Measurements from ENCODE around the gene IWS1. TPM values are rescaled to one million over a fixed set of nuclear protein-coding genes. Genes with fewer than 3 reads are reported as not detected.
"Not testable (repeated sequence)": the region's sequence is repeated elsewhere in the genome, so short reads cannot be mapped to it uniquely, and the experiment has no call there.

Gene IWS1
- total RNA-seq, 4 donors from 2014 or later, result 22.7 to 47.1 (median 33.2) TPM

GRCh38 chr2:127545796-127546195, 19.5 kb upstream of the IWS1 start:
- H3K4me3 ChIP-seq (ENCODE audit: low read depth, poor library complexity, severe bottlenecking), result no peak overlapping the region
- no peak for DNase-seq (ENCODE audit: low spot score in 2 of 2)
- intact Hi-C loops (cut with DNase I; ENCODE audit: low total_unique reads), result no loop called here
- WGBS, 2 donors, result 78 to 89% methylated on average over 1 of the region's 1 CpG
- TF ChIP-seq, protein P1, sequence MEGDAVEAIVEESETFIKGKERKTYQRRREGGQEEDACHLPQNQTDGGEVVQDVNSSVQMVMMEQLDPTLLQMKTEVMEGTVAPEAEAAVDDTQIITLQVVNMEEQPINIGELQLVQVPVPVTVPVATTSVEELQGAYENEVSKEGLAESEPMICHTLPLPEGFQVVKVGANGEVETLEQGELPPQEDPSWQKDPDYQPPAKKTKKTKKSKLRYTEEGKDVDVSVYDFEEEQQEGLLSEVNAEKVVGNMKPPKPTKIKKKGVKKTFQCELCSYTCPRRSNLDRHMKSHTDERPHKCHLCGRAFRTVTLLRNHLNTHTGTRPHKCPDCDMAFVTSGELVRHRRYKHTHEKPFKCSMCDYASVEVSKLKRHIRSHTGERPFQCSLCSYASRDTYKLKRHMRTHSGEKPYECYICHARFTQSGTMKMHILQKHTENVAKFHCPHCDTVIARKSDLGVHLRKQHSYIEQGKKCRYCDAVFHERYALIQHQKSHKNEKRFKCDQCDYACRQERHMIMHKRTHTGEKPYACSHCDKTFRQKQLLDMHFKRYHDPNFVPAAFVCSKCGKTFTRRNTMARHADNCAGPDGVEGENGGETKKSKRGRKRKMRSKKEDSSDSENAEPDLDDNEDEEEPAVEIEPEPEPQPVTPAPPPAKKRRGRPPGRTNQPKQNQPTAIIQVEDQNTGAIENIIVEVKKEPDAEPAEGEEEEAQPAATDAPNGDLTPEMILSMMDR (IDR thresholded peaks at IDR 0.05), result no peak
- TF ChIP-seq POLR2A (IDR thresholded peaks at IDR 0.05), result no peak

DNA sequence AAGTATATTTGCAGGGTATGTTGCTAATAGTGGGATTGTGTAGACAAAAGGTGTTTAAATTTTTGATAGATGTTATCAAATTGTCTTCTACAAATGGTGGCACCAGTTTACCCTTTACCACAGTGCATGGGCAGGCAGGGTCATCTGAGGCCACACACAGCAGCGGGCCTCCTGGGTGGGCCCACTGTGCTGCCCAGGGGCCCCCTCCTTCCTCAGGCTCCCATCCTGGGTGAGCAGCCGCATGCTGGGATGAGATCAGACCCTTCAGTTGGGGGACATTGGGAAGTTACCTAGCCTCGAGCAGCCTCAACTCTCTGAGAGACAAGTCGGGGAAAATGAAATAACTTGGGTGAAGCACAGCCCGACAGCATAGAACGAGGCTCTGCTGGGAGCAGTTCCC, 18.9 kb upstream of the IWS1 start:
- TF ChIP-seq, protein P1 (IDR thresholded peaks at IDR 0.05), result no peak
- no peak for TF ChIP-seq POLR2A (IDR thresholded peaks at IDR 0.05)
- WGBS, 2 donors, result 64 to 71% methylated on average over 6 of the region's 6 CpGs
- H3K4me3 ChIP-seq (ENCODE audit: low read depth, poor library complexity, severe bottlenecking), result no peak overlapping the region
- intact Hi-C loops (cut with DNase I; ENCODE audit: low total_unique reads), result no loop called here
- DNase-seq (ENCODE audit: low spot score in 2 of 2), result no peak

- DNase-seq (ENCODE audit: low spot score in 2 of 2); H3K4me3 ChIP-seq (ENCODE audit: low read depth, poor library complexity, severe bottlenecking); intact Hi-C loops (cut with DNase I; ENCODE audit: low total_unique reads): not testable (repeated sequence)
- 72 to 75% methylated on average over 8 of the region's 8 CpGs for WGBS, 2 donors
Measured at GRCh38 chr2:127543013-127543501, 16.8 kb upstream of the IWS1 start.

GRCh38 chr2:127542231-127542630, 15.9 kb upstream of the IWS1 start:
- DNase-seq (ENCODE audit: low spot score in 2 of 2), result no peak

DNA sequence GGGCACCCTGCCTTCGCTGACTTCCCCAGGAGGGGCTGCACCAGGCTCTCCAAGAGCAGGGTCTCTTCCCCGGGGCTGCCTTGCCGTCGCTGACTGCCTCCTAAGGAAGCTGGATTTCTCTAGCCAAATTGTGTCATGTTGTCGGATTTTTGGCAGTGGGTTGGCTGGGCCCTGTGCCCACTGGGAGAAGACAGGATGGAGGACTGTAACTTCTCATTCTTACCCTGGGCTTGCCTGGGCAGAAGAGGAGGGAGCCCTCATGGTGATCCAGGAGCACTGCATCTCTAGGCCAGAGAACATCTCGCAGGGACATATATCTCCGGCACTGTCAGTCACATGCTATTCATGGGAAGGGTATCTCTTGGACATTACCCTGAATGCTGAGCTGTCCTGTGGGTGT, 15.5 kb upstream of the IWS1 start:
- no peak overlapping the region for H3K4me3 ChIP-seq (ENCODE audit: low read depth, poor library complexity, severe bottlenecking)
- intact Hi-C loops (cut with DNase I; ENCODE audit: low total_unique reads), result no loop called here
- 45 to 59% methylated on average over 6 to 7 of the region's 7 CpGs for WGBS, 2 donors
- no peak for DNase-seq (ENCODE audit: low spot score in 2 of 2)
- TF ChIP-seq, protein P1 (IDR thresholded peaks at IDR 0.05), result no peak
- no peak for TF ChIP-seq POLR2A (IDR thresholded peaks at IDR 0.05)

More at GRCh38 chr2:127542231-127542630, 15.9 kb upstream of the IWS1 start:
- 69 to 85% methylated on average over 3 of the region's 3 CpGs for WGBS, 2 donors
- no peak overlapping the region for H3K4me3 ChIP-seq (ENCODE audit: low read depth, poor library complexity, severe bottlenecking)
- intact Hi-C loops (cut with DNase I; ENCODE audit: low total_unique reads), result no loop called here
- TF ChIP-seq, protein P1 (IDR thresholded peaks at IDR 0.05), result no peak
- no peak for TF ChIP-seq POLR2A (IDR thresholded peaks at IDR 0.05)

DNA sequence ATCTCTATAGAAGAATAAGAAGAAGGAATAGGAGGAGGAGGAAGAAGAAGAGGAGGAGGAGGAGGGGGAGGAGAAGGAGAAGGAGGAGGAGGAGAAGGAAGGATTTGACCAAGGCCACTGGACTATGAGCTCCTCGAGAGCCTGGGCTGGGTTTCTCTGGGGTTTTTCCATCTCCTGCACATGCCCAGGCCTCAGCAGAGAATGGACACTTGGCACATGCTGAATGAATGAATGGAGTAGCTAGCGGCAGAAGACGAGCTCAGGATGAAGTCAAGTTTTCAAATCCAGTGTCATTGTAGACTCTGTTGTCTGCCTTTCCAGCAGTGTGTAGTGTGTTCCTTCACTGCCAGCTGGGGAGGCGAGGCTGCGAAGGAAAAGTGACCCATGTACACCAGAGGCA, 11.4 kb upstream of the IWS1 start:
- no peak overlapping the region for H3K4me3 ChIP-seq (ENCODE audit: low read depth, poor library complexity, severe bottlenecking)
- WGBS, 2 donors, result 86 to 90% methylated on average over 5 of the region's 5 CpGs
- intact Hi-C loops (cut with DNase I; ENCODE audit: low total_unique reads), result no loop called here
- TF ChIP-seq POLR2A (IDR thresholded peaks at IDR 0.05), result no peak
- TF ChIP-seq, protein P1 (IDR thresholded peaks at IDR 0.05), result no peak
- DNase-seq (ENCODE audit: low spot score in 2 of 2), result no peak
